Measurements from ENCODE around the gene GRB14.
"Not testable (repeated sequence)": the region's sequence is repeated elsewhere in the genome, so short reads cannot be mapped to it uniquely, and the experiment has no call there.

The GRB14 gene

DNA sequence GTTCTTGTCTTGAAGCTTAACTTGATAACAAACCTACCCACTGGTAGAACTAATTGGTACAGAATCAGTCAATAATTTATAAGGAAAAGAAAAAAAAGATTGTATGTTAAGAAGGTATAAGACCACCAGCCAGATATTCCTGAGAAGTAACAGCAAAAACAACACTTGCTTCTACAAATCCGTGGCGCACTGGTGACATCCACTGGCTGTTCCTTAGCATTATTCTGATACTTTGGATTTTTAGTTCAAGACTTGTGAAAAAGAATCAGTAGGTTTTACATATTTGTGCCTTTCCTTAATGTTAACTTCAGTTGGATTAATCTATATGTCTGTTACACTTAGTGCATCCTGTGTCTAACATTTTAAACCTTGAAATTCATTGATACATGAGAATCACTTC, 141.8 kb downstream of the GRB14 start:
- peak; percentile 57 for DNase-seq

DNA sequence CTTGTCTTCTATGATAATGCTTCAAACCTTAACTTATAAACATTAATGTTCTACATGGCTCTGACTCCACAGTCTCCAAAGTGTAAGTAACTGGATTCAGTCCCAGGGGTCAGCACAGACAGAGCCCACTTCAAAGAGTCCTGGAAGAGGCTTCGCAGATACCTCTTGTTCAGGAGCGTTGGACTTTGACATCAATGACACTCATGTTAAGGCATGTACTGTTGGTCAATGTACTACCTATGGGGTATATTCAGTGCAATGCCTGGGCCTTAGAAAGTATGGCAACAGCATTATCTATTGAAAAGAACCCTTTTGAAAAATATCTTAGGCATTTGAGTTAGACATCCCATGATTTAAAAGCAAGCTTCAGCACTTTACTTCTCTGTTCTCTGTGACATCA, 143.1 kb downstream of the GRB14 start:
- no peak for DNase-seq

- DNase-seq, result no peak
Observed at GRCh38 chr2:164474873-164475272, 146.4 kb downstream of the GRB14 start.

DNA sequence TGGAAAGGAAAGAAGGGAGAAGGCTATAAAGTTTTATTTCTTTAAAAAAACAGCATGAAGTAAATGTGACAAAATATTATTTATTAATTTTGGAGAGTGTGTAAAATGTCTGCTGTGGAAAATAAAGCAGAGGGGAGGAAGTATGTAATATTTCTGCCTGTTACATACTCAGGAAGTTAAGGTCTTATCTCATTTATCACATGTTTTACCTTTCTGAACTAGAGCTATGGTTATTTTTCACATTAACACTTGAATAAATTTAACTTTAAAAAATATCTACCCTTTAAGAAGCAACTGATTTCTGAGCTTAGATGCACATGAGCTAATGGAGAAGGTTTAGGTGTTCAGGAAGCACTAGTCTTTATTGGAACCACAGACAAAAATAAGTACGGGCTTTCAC, 148.3 kb downstream of the GRB14 start:
- no peak for DNase-seq

GRCh38 chr2:164465047-164465446, 156.2 kb downstream of the GRB14 start:
- not testable (repeated sequence) for DNase-seq

DNA sequence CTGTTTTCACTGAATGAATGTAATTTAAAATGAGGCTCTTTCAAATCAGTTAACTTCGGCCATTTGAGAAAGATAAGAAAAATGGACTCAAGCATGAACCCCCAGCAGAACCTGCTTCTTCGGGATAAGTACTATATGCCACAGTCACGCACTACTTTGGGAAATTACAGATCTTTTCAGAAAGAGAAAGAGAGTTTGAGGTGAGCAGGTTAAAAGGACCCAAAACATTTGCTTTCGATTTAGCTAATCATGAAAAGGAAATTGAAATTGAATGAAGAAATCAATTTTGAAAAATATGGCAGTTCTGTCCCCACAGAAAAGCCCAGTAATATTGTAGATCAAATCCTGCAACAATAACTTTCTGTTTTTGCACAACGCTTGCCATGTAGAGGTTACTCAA, 156.9 kb downstream of the GRB14 start:
- no peak for DNase-seq

- no peak for DNase-seq
Observed at GRCh38 chr2:164458792-164459191, 162.5 kb downstream of the GRB14 start.

DNA sequence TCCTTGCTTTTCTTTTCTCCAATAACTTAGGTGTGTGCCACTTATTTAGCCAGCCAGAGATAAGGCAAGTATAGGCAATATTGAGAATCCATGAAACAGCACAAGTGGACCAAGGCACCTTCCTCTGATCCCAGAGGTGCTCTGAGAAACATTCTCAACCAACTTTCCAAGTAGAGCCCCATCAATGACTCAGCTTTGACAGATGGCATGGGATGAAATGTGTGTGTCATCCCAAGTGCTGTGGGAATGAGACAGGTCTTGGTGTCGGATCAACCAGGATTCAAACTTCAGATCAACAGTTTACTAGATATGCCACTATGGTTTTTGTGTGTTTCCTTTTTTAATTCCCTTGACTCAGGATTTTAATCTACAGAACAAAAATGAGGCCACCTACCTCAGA, 164.0 kb downstream of the GRB14 start:
- DNase-seq, result no peak

GRCh38 chr2:164456619-164457018, 164.7 kb downstream of the GRB14 start:
- DNase-seq, result no peak

- DNase-seq, result no peak
Observed at GRCh38 chr2:164453656-164454305, 167.5 kb downstream of the GRB14 start.

- no peak for DNase-seq
Observed at GRCh38 chr2:164450278-164450677, 171.0 kb downstream of the GRB14 start.

- DNase-seq, result no peak
Observed at GRCh38 chr2:164449706-164450105, 171.6 kb downstream of the GRB14 start.

GRCh38 chr2:164447660-164448059, 173.6 kb downstream of the GRB14 start:
- no peak for DNase-seq

All from midbrain (tissue), 1 donor.